PC-3 (cell line): ENCODE data around the gene PWWP2B.

ENCODE experiments used
- EZH2 ChIP-seq: fragments of 300-600 bp; sonication (generic); IDR thresholded peaks from one replicate; pipeline ENCODE4 v1.6.1; 2017; ENCODE audit warnings: antibody characterized with exemption, mild to moderate bottlenecking, low read length; ENCODE audit not compliant: unreplicated experiment
- EZH2phosphoT487 ChIP-seq: fragments of 300-600 bp; sonication (generic); IDR thresholded peaks from 2 replicates; pipeline ENCODE4 v1.6.1; 2018; ENCODE audit warnings: mild to moderate bottlenecking, antibody characterized with exemption, low read length, borderline replicate concordance
- TF ChIP-seq, protein P1 (sequence below): fragments of 300-600 bp; sonication (generic); conservative IDR thresholded peaks from 2 replicates; pipeline ENCODE4 v1.5.1; 2017; ENCODE audit warnings: antibody characterized with exemption, low read depth, mild to moderate bottlenecking, low read length

DNA sequence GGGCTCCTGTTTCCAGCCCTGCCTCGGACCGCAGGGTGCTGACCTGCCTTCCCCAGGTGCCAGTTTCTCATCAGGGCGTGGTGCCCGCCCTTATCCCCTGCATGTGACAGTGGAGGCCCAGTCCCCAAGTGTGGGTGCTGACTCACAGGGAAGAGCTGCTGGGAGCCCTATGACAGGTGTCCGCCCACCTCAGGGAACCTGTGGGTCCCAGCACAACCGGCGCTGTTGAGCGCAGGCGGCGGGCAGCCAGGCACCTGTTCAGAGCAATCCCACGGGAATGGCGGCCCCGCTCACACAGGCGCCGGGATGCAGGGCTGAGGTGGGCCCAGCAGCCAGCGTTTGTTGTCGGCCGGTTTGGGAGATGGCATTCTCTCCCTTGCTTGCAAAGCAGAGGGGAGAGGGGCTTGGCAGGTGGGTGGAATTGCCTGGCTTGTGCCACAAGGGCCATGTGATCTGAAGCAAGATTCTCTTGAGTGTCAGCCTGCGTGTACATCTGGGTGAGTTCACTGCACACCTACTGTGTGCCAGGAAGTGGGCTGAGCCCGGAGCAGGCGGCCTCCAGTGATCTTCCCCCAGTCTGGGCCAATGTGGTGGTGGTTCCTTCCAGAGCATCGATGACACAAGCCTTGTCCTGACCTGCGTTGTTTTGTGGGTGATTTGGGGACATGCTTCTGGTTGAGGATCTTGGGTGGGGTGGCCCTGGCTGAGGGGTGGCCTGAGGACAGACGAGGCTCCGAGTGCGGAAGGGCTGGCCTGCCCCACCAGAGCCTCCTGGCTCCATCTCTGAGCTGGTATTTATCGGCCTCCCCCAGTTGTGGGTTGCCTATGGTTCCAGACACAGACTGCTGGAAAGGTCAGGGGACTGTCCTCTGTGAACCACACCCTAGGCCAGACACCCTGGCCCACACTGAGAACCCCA is 2.4 kb downstream of the PWWP2B start:
- TF ChIP-seq, protein P1, sequence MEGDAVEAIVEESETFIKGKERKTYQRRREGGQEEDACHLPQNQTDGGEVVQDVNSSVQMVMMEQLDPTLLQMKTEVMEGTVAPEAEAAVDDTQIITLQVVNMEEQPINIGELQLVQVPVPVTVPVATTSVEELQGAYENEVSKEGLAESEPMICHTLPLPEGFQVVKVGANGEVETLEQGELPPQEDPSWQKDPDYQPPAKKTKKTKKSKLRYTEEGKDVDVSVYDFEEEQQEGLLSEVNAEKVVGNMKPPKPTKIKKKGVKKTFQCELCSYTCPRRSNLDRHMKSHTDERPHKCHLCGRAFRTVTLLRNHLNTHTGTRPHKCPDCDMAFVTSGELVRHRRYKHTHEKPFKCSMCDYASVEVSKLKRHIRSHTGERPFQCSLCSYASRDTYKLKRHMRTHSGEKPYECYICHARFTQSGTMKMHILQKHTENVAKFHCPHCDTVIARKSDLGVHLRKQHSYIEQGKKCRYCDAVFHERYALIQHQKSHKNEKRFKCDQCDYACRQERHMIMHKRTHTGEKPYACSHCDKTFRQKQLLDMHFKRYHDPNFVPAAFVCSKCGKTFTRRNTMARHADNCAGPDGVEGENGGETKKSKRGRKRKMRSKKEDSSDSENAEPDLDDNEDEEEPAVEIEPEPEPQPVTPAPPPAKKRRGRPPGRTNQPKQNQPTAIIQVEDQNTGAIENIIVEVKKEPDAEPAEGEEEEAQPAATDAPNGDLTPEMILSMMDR, result no peak
- TF ChIP-seq EZH2, result no peak
- TF ChIP-seq EZH2phosphoT487, result no peak
